K562 (cell line): ENCODE data around the gene WLS. TPM values are rescaled to one million over a fixed set of nuclear protein-coding genes. Genes with fewer than 3 reads are reported as not detected.

Experiments used
- ATAC-seq: fragments of 200-7000 bp; cut with Tn5 transposase; 3 replicates; pipeline ENCODE4 v1.9.1; 2020; ENCODE audit warnings: moderate library complexity
- BruUV-seq: library from RNA; stranded (reverse); fragments of 400-500 nt; replicated peaks from 2 replicates; lab custom pipeline; 2021; lab: Mats Ljungman, UMichigan
- CTCF ChIA-PET: fragments of 300-600 bp; formaldehyde crosslinking; extraction: SDS; loops from one replicate; lab custom pipeline; 2021; ENCODE audit warnings: low intra/inter-chr PET ratio; lab: Yijun Ruan, JAX
- POLR2A ChIA-PET: fragments of 300-600, 350-650 bp; sonication (Branson Sonifier 250); formaldehyde crosslinking; extraction: SDS; loops from one replicate; lab custom pipeline; 2021; ENCODE audit warnings: antibody characterized with exemption, inconsistent platforms; lab: Yijun Ruan, JAX
- DNase-seq, 4 experiments: peaks; one replicate each; pipeline versions ENCODE4 v3.0.0 to v3.0.0-alpha.2; 2011 to 2018; ENCODE audit warnings: low spot score in 3 of 4, mixed read lengths in 3 of 4; ENCODE audit errors: extremely low read depth in 1 of 4
- FAIRE-seq: peaks from 2 replicates; lab custom pipeline; 2011; peaks lifted over from hg19 to GRCh38; lab: Jason Lieb, UNC
- H2AFZ ChIP-seq: 2 replicates; pipeline ENCODE4 v1.6.0; 2011; ENCODE audit warnings: low read depth, low read length, control low read depth, inconsistent platforms
- H3K27ac ChIP-seq: fragments of 200-600 bp; 3 replicates; pipeline ENCODE4 v1.8.0; 2011; ENCODE audit warnings: low read depth, mild to moderate bottlenecking, control low read depth, inconsistent platforms, low read length, moderate library complexity, mixed read lengths; ENCODE audit errors: extremely low read depth
- H3K27me3 ChIP-seq, 2 experiments: fragments of 300-600 bp in 1 of 2; 2 replicates in 1 of 2; 3 replicates in 1 of 2; pipeline versions ENCODE4 v1.6.0 to v1.8.0; 2011; ENCODE audit warnings: inconsistent platforms in 2 of 2, low read length in 2 of 2, mild to moderate bottlenecking in 1 of 2, mixed read lengths in 1 of 2, moderate library complexity in 1 of 2; ENCODE audit not compliant: control insufficient read depth in 2 of 2, insufficient read depth in 2 of 2
- H3K36me3 ChIP-seq: fragments of 300-600 bp; 3 replicates; pipeline ENCODE4 v1.8.0; 2011; ENCODE audit warnings: mild to moderate bottlenecking, low read length, inconsistent platforms; ENCODE audit not compliant: control insufficient read depth, insufficient read depth
- H3K4me1 ChIP-seq, 2 experiments: fragments of 200-600 bp in 1 of 2; replicated peaks in 1 of 2; 2 replicates in 1 of 2; 3 replicates in 1 of 2; pipeline versions ENCODE4 v1.5.1 to v1.8.0; 2011; ENCODE audit warnings: inconsistent platforms in 2 of 2, low read length in 2 of 2, mild to moderate bottlenecking in 1 of 2, mixed read lengths in 1 of 2, moderate library complexity in 1 of 2; ENCODE audit not compliant: control insufficient read depth in 2 of 2, insufficient read depth in 2 of 2
- H3K4me2 ChIP-seq: 2 replicates; pipeline ENCODE4 v1.6.1; 2011; ENCODE audit warnings: low read length, control low read depth, inconsistent platforms, mixed read lengths; ENCODE audit not compliant: insufficient read depth
- H3K4me3 ChIP-seq: fragments of 200-600 bp; sonication (generic), shearing (Covaris generic); 2 replicates; pipeline ENCODE4 v1.5.1; 2016; ENCODE audit warnings: control low read depth, inconsistent platforms
- H3K79me2 ChIP-seq: fragments of 200-600 bp; 3 replicates; pipeline ENCODE4 v1.8.0; 2011; ENCODE audit warnings: low read length, inconsistent platforms; ENCODE audit not compliant: control insufficient read depth, insufficient read depth
- H3K9ac ChIP-seq, 2 experiments: 2 replicates each; pipeline versions ENCODE4 v1.6.0 to v1.6.1; 2011; ENCODE audit warnings: low read depth in 2 of 2, low read length in 2 of 2, control low read depth in 1 of 2, inconsistent platforms in 1 of 2, mild to moderate bottlenecking in 1 of 2, mixed read lengths in 1 of 2; ENCODE audit not compliant: insufficient read depth in 1 of 2
- H3K9me1 ChIP-seq: one replicate; pipeline ENCODE4 v1.6.0; 2011; ENCODE audit warnings: inconsistent platforms, mild to moderate bottlenecking, low read length, moderate library complexity; ENCODE audit not compliant: control insufficient read depth, insufficient read depth
- H3K9me3 ChIP-seq: replicated peaks from 2 replicates; pipeline ENCODE4 v1.5.1; 2011; ENCODE audit warnings: low read depth, low read length, inconsistent platforms; ENCODE audit not compliant: control insufficient read depth, insufficient read depth
- H4K20me1 ChIP-seq: replicated peaks from 2 replicates; pipeline ENCODE4 v1.6.1; 2011; ENCODE audit warnings: low read length, inconsistent platforms, mixed read lengths; ENCODE audit not compliant: control insufficient read depth, insufficient read depth
- ATF1 ChIP-seq, 2 experiments: fragments of 450-650 bp in 1 of 2; IDR thresholded peaks; 2 replicates each; pipeline ENCODE4 v1.6.1; 2016; ENCODE audit warnings: missing compliant biosample characterization in 1 of 2, missing genetic modification characterization in 1 of 2
- EHMT2 ChIP-seq: fragments of 450-650 bp; IDR thresholded peaks from 2 replicates; pipeline ENCODE4 v1.6.1; 2018; ENCODE audit warnings: antibody characterized with exemption
- GTF2F1 ChIP-seq: IDR thresholded peaks from 2 replicates; pipeline ENCODE4 v1.6.1; 2011; ENCODE audit warnings: low read depth, low read length, improper control_type of control experiment
- MTA3 ChIP-seq: fragments of 450-650 bp; formaldehyde crosslinking; IDR thresholded peaks from 2 replicates; pipeline ENCODE4 v1.6.1; 2017; ENCODE audit warnings: mild to moderate bottlenecking, borderline replicate concordance
- POU5F1 ChIP-seq: fragments of 150-350 bp; IDR thresholded peaks from 2 replicates; pipeline ENCODE4 v1.6.1; 2014; ENCODE audit warnings: borderline replicate concordance, low read length, low read depth, mild to moderate bottlenecking; ENCODE audit not compliant: partially characterized antibody
- XRCC4 ChIP-seq: IDR thresholded peaks from one replicate; pipeline ENCODE4 v1.6.1; 2011; ENCODE audit not compliant: insufficient read depth, insufficient read length; ENCODE audit errors: extremely low read depth
- ZFP36 ChIP-seq: fragments of 150-350 bp; IDR thresholded peaks from 2 replicates; pipeline ENCODE4 v1.6.1; 2018; ENCODE audit warnings: low read length, low read depth; ENCODE audit not compliant: partially characterized antibody
- ZNF347 ChIP-seq: fragments of 450-650 bp; formaldehyde crosslinking; IDR thresholded peaks from 2 replicates; pipeline ENCODE4 v1.4.0; 2020; ENCODE audit warnings: low read depth, mild to moderate bottlenecking, moderate library complexity
- WGBS: fragments of 100-300 bp; shearing (Covaris generic); methylation state at CpG from one replicate; pipeline ENCODE4 v1.1.6; 2016; ENCODE audit warnings: low coverage, mixed read lengths; ENCODE audit not compliant: insufficient coverage; ENCODE audit errors: missing lambda C conversion rate; 5-methylcytosine and 5-hydroxymethylcytosine counted together
- in situ Hi-C: fragments of 300-500 bp; cut with MboI; formaldehyde crosslinking; loops from 4 replicates; pipeline ENCODE4 v1.15.0; 2018; ENCODE audit warnings: inconsistent platforms, mixed read lengths
- intact Hi-C: fragments of 100-400 bp; cut with micrococcal nuclease; formaldehyde crosslinking; loops from 2 replicates; pipeline ENCODE4 v1.14.2; 2022
- polyA plus RNA-seq, 8 experiments: library from polyadenylated mRNA; depleted of rRNA in 4 of 8; stranded (reverse) in 5 of 8; unstranded in 3 of 8; fragments of >200 nt; fragmentation: Nextera tagmentation in 2 of 8; fragmentation: Illumina TruSeq in 1 of 8; extraction: Ambion mirVana in 2 of 8; extraction: Trizol in 1 of 8; gene quantifications; 2 replicates each; pipeline versions ENCODE4 v1.2.1 to v1.2.3, GENCODE V29; 2011 to 2014; ENCODE audit warnings: inconsistent platforms in 1 of 8, missing spikeins in 1 of 8
- total RNA-seq, 7 experiments: library from RNA; depleted of rRNA in 6 of 7; stranded (reverse); fragments of >200 nt in 6 of 7; fragmentation: Illumina TruSeq in 2 of 7; extraction: Trizol in 2 of 7; gene quantifications; 2 replicates each; pipeline versions ENCODE4 v1.2.1 to v1.2.3, GENCODE V29; 2011 to 2021; ENCODE audit warnings: low replicate concordance in 1 of 7
- TF ChIP-seq, protein P1 (sequence below): fragments of 450-650 bp; IDR thresholded peaks from 2 replicates; pipeline ENCODE4 v1.7.1; 2018; ENCODE audit warnings: mild to moderate bottlenecking, low read depth; ENCODE audit not compliant: partially characterized antibody
- TF ChIP-seq, protein P2 (sequence below): fragments of 450-650 bp; formaldehyde crosslinking; conservative IDR thresholded peaks from 2 replicates; pipeline ENCODE4 v1.4.0; 2022; ENCODE audit warnings: mild to moderate bottlenecking, missing genetic modification characterization

WLS gene
- total and polyA plus RNA-seq, 9 of the 15 experiments (the other 6 are each of a cell fraction or from before 2014, with no cell fraction given), result 0.47 TPM; not detected in 8

DNA sequence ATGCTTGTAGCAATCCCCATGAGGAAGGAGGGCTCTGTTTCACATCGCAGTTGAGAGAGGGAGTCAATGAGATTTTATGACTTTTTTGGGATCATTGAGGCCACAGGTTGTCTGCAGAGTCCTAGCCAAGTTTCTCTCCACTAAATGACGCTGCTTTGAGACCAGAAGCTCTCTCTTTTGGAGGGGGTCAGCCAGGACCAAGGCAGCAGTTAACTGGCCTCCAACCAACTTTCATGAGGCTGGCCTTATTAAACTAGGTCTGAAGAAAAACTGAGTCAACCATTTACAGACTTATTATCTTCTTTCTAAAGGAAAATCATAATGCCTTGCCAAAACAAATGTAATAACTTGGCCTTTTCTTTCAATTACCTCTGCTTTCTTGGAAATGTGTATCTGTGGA is 8.6 kb downstream of the WLS start:
- Histone ChIP-seq H3K4me1 (no peaks in the 10 kb centered on the region), H3K27me3 (no peaks in the 10 kb centered on the region), H3K27ac (no peak overlapping the region), H3K9me3 (no peaks in the 10 kb centered on the region), H3K4me2 (no peak overlapping the region), H3K36me3 (no peaks in the 10 kb centered on the region), H4K20me1 (no peaks in the 10 kb centered on the region), H3K79me2 (no peaks in the 10 kb centered on the region), H3K9me1 (no peaks in the 10 kb centered on the region), H3K9ac (no peak overlapping the region), H3K4me3 (no peak overlapping the region), H2AFZ (no peak overlapping the region)
- in situ Hi-C loops, result no loop called here
- BruUV-seq, result no TSS peak
- ATAC-seq (no peak), FAIRE-seq (no peak), DNase-seq (no peak)
- ChIA-PET POLR2A (no interaction called here), CTCF (no interaction called here)
- no peak for TF ChIP-seq POU5F1
- no peak for TF ChIP-seq GTF2F1
- TF ChIP-seq XRCC4, result no peak
- no peak for TF ChIP-seq ATF1 (CRISPR knock-in tag; IDR thresholded peaks at IDR 0.05)
- no peak for TF ChIP-seq ATF1 (tag; IDR thresholded peaks at IDR 0.05)
- TF ChIP-seq, protein P1, sequence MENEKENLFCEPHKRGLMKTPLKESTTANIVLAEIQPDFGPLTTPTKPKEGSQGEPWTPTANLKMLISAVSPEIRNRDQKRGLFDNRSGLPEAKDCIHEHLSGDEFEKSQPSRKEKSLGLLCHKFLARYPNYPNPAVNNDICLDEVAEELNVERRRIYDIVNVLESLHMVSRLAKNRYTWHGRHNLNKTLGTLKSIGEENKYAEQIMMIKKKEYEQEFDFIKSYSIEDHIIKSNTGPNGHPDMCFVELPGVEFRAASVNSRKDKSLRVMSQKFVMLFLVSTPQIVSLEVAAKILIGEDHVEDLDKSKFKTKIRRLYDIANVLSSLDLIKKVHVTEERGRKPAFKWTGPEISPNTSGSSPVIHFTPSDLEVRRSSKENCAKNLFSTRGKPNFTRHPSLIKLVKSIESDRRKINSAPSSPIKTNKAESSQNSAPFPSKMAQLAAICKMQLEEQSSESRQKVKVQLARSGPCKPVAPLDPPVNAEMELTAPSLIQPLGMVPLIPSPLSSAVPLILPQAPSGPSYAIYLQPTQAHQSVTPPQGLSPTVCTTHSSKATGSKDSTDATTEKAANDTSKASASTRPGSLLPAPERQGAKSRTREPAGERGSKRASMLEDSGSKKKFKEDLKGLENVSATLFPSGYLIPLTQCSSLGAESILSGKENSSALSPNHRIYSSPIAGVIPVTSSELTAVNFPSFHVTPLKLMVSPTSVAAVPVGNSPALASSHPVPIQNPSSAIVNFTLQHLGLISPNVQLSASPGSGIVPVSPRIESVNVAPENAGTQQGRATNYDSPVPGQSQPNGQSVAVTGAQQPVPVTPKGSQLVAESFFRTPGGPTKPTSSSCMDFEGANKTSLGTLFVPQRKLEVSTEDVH, result no peak
- TF ChIP-seq MTA3, result no peak
- TF ChIP-seq, protein P2, sequence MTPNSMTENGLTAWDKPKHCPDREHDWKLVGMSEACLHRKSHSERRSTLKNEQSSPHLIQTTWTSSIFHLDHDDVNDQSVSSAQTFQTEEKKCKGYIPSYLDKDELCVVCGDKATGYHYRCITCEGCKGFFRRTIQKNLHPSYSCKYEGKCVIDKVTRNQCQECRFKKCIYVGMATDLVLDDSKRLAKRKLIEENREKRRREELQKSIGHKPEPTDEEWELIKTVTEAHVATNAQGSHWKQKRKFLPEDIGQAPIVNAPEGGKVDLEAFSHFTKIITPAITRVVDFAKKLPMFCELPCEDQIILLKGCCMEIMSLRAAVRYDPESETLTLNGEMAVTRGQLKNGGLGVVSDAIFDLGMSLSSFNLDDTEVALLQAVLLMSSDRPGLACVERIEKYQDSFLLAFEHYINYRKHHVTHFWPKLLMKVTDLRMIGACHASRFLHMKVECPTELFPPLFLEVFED (CRISPR knock-in tag), result no peak
- TF ChIP-seq EHMT2, result no peak
- TF ChIP-seq ZNF347 (CRISPR knock-in tag), result no peak
- no peak for TF ChIP-seq ZFP36
- intact Hi-C loops, result no loop called here
- 0% methylated on average over 2 of the region's 2 CpGs for WGBS
